Amniotic stem cell (primary cell): ENCODE data around the gene SLC6A19.

ENCODE experiments used
- DNase-seq: peaks from one replicate; lab custom pipeline; 2025; lab: John Stamatoyannopoulos, UW

SLC6A19 gene

DNA sequence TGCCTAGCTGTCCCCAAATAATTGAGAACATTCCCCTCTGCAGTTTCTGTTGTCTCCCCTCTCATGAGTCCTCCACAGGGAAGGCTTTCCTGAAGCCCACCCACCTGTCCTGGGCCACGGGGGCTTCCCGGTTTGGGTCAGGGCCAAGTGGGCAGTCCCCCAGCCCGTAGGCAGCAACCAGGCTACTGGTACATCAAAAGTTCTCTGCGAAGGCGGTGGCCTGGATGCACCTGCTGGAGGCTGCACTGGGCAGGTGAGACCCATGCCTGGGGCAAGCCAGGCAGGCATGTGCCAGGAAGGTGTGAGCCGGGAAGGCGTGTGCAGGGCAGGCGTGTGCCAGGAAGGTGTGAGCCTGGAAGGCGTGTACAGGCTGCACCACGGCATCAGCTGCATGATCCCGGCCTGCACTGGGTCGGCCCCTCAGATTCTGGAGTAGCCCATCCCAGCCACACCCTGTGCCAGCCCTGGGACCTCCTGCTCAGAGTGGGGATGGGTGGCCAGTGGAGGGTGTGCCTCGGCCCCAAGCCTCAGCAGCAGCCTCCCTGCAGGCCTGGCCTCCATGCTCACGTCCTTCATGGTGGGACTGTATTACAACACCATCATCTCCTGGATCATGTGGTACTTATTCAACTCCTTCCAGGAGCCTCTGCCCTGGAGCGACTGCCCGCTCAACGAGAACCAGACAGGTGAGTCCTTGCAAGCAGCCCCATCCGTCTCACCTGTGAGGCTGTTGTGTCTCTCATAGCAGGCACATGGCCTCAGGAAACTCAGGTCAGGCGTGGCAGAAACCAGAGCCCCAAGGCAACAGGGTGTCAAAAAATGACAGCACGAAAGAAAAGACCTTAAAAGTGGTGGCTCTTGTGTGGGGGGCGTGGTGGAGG lies 8.7 kb downstream of the SLC6A19 start:
- DNase-seq, result no peak

DNA sequence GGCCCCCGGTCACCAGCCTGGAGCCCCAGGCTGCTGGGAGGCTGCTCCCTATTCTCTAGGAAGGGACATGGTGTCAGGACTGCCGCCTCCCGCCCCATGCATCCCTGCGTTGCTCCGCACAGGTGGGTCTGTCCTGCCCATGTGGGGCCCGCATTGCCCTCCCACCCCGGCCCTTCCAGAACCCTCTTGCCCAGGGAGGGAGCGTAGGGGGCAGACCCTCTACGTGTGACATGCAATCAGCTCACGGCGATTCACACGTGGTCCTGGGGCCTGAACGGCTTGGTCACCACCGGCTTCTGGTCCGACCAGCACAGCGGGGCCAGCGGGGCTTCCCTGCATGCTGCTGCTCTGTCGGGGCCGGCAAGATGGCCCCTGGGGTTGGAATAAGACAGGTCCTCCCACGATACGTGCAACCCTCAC lies 9.4 kb downstream of the SLC6A19 start:
- no peak for DNase-seq

DNA sequence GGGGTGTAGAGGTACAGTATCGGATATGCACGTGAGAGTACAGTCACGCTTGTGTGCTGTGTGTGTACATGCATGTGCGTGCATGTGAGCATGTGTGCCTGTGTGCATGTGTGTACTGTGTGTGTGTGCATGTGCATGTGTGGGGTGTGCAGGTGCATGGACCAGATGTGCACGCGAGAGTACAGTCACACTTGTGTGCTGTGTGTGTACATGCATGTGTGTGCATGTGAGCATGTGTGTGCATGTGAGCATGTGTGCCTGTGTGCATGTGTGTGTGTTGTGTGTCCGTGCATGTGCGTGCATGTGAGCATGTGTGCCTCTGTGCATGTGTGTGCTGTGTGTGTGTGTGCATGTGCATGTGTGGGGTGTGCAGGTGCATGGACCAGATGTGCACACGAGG lies 10.3 kb downstream of the SLC6A19 start:
- no peak for DNase-seq

DNA sequence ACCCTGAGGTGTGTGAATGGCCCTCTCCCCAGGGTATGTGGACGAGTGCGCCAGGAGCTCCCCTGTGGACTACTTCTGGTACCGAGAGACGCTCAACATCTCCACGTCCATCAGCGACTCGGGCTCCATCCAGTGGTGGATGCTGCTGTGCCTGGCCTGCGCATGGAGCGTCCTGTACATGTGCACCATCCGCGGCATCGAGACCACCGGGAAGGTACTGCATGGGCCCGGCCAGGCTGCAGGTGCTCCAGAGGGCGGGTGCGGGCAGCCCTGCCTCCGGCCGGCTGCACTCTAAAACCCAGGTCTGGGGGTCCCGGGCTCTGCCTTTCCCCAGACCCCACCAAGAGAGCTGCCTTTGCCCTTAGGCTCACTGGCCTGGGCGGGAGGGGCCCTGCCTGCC lies 10.9 kb downstream of the SLC6A19 start:
- no peak for DNase-seq

DNA sequence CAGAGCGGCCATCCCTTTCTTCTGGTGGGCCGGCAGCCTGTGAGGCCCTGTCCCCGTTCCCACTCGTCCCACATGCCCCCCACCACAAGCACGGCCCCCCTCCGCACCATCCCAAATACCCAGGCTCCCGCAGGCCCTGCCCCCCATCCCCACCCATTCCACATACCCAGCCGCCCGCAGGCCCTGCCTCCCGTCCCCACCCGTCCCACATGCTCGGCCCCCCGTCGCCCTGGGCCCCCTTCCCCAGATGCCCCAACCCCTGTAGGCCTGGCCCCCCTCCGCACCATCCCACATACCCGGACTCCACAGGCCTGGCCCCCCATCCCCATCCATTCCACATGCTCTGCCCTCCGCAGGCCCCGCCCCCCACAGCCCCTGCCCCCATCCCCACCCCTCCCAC lies 11.5 kb downstream of the SLC6A19 start:
- DNase-seq, result no peak

DNA sequence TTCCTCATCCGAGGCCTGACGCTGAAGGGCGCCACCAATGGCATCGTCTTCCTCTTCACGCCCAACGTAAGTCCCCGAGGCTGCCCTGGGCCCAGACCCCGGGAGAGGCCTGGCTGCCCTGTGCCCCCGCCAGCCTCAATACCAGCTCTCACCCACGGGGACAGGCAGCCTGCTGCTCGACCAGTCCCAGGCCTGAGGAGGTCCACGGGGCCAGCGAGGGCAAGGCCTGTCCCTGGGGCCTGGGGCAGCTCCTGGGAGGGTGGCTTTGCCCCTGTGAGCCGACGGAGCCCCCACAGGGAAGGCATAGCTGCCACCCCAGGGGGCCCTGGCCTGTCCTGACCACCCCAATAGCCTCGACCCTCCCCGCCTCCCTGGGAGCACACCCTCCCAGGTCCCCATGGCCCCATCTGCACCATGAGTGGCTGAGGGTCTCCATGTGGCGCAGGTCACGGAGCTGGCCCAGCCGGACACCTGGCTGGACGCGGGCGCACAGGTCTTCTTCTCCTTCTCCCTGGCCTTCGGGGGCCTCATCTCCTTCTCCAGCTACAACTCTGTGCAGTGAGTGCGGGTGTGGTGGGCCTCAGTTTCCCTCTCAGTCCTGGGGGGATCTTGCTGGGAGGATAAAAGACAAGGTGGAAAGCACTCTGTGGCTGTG lies 12.2 kb downstream of the SLC6A19 start:
- DNase-seq, result no peak

DNA sequence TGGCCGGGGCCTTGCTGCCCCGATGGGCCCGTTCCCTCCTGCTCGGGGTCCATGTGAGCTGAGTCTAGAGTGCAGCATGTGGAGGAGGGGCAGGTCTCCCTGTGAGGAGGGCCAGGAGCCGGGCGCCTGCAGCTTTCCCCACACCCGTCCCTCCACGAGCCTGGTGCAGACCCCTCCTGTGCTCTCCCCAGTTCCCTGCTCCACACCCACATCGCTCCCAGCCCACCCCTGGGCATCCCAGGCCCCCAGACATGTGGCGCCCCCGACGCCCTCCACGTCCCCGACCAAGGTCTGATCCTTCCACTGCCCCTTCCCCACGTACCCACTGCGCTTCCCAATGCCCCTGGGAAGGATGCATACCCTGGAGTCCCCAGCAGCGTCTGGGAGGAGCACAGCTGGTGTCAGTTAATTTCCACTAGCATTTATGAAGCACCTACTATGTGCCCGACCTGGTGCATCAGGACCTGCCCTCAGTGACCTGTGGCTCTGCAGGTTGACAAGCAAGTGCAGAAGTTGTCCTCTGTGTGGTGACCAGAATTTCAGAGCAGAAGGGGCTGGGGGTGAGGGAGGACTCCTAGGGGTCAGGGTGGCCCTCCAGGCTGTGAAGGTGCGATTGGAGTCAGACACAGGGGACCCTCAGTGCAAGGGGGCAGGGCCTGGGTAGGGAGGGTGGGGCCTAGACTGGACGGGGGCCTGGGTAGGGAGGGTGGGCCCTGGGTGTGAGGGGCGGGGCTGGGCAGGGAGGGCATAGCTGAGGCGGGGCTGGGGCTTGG lies 13.0 kb downstream of the SLC6A19 start:
- DNase-seq, result no peak

DNA sequence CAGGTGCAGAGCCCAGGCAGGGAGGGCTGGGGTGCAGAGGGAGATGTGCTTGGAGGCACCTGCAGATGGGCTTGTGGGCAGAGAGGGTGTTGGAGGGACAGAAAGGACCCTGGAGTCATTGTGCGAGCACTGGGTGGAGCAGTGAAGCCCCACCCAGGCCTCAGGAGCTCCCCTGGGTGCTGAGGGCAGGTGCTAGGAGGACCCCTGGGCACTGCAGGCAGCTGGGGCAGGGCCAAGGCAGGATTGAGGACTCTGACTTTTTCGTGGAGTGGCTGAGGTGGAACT lies 13.5 kb downstream of the SLC6A19 start:
- no peak for DNase-seq

DNA sequence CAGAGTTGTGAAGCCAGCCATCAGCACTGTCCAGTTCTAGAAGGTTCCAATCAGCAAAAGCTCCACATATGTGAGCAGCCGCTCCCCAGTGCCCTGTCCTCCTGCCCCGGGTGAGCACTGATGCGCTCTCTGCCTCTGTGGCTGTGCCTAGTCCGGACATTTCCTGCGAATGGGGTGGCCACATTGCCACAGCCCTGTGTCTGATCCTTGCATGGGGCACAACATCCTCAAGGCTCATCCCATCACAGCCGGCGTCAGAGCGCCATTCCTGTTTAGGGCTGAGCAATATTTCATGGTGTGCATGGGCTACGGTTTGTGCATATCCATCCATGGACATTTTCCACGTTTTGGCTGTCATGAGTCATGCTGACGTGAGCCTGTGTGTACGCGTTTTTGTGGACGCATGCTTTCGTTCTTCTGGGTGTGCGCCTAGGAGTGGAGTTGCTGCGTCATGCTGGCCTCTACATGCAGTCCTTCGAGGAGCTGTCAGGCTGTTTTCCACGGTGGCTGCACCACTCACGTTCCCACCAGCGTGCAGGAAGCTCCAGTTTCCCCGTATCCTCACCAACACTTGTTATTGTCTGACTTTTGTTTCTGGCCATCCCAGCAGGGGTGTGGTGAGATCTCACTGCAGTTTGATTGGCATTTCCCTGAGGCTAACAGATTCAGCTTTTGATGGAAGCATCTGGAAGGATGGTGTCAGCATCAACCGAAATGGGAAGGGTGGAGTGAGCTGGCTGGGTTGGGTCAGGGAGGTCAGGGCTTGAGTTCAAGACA lies 14.1 kb downstream of the SLC6A19 start:
- no peak for DNase-seq

DNA sequence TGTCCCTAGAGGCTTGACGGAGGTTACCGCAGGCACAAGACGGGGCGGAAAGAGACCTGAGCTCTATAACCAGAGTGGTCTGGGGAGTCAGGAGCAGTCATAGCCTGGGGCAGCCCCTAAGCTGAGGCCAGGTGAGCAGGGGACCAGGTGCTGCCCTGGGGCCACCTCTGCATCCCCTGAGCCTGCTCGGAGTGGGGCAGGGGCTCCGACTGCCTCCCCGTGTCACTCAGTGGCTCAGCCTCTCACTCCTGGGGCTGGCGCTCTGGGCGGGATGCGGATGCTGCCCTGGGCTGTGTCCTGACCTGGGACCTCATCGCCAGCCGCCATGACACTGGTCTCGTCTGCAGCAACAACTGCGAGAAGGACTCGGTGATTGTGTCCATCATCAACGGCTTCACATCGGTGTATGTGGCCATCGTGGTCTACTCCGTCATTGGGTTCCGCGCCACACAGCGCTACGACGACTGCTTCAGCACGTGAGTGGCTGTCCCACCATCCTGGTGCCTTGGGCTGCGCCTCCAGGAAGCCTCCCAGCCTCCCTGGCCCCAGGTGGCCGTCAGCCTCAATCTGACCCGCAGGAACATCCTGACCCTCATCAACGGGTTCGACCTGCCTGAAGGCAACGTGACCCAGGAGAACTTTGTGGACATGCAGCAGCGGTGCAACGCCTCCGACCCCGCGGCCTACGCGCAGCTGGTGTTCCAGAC lies 15.0 kb downstream of the SLC6A19 start:
- DNase-seq, result no peak

DNA sequence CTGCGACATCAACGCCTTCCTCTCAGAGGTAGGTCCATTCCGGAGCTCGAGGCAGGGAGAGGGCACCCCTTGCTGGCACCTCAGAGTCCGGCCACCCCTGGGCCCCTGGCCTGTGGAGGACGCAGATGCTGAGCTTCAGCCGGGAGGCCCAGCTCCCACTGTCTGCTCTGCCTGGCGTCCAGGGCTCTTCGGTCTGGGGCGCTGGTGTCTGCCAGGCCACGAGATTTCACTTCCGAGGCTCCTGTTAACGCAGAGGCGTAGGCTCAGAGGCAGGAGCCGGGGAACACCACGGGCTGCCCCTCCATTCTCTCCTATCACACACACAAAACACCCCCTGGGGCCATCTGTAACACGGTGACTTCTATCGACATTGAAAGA lies 15.5 kb downstream of the SLC6A19 start:
- DNase-seq, result no peak

DNA sequence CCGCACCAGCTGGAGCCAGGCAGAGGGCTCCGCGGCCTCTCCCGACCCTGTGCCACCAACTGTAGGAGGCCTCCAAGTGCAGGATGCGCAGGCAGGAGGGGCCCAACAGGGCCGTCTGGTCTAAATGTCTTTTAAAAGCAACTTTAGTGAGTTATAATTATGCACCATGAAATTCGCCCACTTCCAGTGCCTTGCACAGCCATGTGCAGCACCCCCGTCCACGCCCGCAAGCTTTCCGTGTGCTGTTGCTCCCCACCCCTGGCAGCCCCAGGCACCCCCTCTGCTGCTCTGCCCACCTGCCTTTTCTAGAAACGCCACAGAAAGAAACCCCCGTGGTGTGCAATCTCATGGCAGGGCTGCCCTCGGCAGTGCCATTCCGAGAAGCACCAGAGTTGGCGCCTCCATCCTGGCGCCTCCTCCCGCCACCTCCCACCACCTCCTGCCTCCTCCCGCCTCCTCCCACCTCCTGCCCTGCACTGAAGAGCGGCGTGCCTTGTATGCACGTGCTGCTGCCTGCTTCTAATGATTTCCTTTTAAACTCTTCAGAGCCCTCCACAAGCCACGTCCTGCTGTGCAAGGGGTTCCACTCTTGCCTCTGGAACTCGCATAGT lies 16.3 kb downstream of the SLC6A19 start:
- DNase-seq, result no peak

DNA sequence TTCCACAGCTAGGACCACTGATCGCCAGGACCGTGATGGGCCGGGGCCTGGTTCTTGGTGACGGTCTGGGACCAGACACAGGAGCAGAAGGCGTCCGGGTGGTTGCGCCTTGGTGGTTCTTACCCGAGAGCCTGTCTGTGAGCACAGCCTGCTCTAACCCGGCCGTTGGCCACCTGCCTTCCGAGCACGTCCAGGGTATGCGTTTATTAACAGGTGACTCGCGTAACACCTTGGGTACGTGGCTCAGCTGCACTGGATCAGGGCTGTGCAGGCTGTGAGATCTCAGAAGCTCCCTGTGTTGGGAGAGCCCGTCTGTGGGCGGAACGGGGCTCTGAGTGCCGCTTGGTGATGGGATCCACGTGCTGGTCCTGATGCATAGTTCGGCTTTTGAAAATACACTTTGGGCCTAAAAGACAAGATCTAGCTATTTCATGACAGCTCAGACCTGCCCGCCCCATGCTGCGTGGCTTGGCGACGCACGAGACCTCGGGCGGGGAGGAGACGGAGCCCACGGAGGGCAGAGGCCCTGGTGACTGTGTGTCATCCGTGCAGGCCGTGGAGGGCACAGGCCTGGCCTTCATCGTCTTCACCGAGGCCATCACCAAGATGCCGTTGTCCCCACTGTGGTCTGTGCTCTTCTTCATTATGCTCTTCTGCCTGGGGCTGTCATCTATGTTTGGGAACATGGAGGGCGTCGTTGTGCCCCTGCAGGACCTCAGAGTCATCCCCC lies 17.1 kb downstream of the SLC6A19 start:
- no peak for DNase-seq

DNA sequence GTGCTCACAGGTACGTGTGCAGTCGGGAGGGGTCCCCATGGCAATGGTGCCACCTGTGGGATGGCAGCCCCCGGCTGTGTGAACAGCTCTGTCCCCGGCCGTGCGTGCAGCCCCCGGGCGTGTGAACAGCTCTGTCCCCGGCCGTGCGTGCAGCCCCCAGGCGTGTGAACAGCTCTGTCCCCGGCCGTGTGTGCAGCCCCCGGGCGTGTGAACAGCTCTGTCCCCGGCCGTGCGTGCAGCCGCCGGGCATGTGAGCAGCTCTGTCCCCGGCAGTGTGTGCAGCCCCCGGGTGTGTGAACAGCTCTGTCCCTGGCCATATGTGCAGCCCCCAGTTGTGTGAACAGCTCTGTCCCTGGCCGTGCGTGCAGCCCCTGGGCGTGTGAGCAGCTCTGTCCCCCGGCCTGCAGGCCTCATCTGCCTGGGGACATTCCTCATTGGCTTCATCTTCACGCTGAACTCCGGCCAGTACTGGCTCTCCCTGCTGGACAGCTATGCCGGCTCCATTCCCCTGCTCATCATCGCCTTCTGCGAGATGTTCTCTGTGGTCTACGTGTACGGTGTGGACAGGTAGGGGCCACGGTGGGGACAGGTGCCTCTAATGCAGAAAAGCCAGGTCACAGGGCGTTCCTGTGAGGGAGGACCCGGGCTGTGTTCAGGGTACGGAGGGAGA lies 17.8 kb downstream of the SLC6A19 start:
- DNase-seq, result no peak

DNA sequence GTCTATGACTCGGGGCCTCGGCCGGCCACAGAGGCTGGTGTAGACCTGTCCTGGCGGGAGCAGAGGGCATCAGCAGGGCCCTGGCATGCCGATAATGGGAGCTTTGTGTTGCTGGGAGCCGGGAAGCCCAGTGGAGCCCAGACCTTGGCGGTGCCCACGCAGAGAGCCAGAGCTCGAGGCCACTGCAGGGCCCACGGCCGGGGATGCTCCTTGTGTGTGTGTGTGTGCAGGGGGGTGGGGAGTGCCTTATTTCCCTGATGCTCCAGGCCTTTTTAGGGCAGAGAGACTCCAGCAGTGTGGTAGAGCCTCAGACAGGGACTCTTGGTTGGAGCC lies 18.3 kb downstream of the SLC6A19 start:
- DNase-seq, result no peak

DNA sequence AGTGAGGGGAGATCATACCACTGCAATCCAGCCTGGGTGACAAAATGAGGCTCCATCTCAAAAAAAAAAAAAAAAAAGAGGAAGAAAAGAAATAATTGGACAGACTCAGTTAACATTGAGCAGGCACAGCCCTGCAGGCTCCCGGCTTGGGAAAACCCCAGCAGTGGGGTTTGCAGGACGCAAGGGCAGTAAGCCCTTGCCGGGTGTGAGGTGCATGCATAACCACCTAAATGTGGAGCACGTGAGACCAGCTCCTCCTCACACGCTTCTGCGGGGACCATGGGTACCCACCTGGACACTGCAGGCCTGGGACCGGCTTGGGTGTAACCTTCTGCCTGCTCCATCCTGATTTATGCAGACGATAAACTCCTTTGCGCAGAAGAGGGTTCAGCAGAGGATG lies 19.0 kb downstream of the SLC6A19 start:
- DNase-seq, result no peak

DNA sequence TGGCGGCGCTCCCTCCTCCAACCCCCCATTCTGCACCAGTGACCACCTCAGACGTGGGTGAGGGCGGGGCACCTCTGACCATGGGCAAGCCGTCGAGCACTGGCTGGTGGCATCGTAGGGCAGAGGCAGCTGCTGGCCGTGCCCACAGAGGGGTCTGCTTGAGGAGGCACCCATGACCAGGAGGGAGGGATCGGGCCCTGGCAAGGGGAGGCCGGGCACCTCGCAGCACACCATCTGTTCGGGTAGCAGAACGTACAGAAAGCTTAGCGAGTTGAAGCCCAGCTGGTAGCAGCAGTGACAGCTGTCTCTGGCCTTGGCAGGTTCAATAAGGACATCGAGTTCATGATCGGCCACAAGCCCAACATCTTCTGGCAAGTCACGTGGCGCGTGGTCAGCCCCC lies 19.4 kb downstream of the SLC6A19 start:
- no peak for DNase-seq

DNA sequence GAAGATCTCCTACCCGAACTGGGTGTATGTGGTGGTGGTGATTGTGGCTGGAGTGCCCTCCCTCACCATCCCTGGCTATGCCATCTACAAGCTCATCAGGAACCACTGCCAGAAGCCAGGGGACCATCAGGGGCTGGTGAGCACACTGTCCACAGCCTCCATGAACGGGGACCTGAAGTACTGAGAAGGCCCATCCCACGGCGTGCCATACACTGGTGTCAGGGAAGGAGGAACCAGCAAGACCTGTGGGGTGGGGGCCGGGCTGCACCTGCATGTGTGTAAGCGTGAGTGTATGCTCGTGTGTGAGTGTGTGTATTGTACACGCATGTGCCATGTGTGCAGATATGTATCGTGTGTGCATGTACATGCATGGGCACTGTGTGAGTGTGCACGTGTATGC lies 20.3 kb downstream of the SLC6A19 start:
- no peak for DNase-seq

DNA sequence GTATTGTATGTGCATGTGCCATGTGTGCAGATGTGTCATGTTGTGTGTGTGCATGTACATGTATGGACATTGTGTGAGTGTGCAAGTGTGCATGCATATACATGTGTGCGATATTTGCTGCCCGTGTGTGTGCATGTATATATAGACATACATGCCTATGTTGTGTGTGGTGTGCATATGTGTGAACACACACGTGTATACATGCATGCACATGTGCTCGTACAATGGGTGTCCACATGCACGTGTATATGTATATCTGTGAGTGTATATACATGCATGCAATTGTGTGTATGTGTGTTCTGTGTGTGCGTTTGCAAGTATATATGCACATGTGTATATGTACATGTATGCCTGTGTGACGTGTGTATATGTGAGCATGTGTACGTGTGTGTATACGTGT lies 20.8 kb downstream of the SLC6A19 start:
- DNase-seq, result no peak

DNA sequence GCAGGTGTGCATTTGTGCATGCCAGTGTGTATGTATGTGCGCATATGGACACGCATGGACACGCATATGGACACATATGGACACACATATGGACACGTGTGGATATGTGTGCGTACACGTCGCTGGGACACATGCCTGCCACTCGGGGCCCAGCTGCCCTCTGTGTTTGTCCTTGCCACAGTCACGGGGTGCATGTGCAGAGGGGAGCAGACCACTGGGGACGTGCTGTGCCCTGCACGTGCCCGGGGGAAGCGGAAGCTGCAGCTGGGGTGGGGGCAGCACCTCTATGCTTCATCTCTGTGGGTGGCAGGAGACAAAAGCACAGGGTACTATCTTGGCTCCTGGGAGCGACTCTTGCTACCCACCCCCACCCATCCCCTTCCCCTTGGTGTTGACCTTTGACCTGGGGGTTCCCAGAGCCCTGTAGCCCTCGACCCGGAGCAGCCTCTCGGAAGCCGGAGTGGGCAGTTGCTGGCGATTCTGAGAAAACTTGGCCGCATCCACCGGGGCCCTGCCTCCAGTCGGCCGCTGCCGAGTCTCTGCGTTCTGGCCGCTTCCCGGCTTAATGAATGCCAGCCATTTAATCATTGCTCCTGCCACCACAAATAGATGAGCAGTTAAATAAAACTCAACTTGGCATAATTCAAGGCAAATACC lies 21.4 kb downstream of the SLC6A19 start:
- DNase-seq, result no peak
